ENCODE results near the gene BDKRB2. TPM values are rescaled to one million over a fixed set of nuclear protein-coding genes. Genes with fewer than 3 reads are reported as not detected.

The BDKRB2 gene
- total and polyA plus RNA-seq, 2 of the 8 experiments (the other 6 are each of a cell fraction or from before 2014, with no cell fraction given) = 0.13 to 0.21 TPM

DNA sequence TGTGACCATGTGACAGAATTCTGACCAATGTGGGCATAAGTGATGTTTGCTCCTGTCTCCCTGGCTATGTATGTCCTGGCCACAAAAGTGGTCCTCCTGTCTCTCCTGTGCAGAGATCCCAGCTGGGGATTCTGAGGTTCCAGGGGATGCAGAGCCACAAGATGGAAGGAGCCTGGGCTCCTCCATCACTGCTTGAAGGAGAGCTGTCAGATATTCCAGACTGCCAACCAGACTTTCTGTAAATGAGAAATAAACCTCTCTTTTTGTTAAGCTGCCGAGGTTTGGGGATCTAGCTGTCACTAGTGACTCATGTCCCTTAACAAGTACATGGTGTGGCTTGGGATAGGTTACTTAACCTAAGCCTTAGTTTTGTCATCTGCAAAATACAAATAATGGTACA is 73.3 kb downstream of the BDKRB2 start (continued):
- no peak for TF ChIP-seq RBBP5 (IDR thresholded peaks at IDR 0.05; ENCODE audit: borderline replicate concordance, low read depth, low read length)
- no peak for TF ChIP-seq SIRT6 (IDR thresholded peaks at IDR 0.05; ENCODE audit: low read length)
- TF ChIP-seq RAD21 (IDR thresholded peaks at IDR 0.05 in 1 of 2, conservative IDR thresholded peaks at IDR 0.05 in 1 of 2; ENCODE audit: low read depth in 2 of 2, low read length in 2 of 2) = no peak
- TF ChIP-seq NANOG (IDR thresholded peaks at IDR 0.05; ENCODE audit: insufficient read depth, low read depth, low read length, poor library complexity, severe bottlenecking) = no peak
- TF ChIP-seq RNF2 (IDR thresholded peaks at IDR 0.05; ENCODE audit: borderline replicate concordance, low read depth, low read length, missing control alignments, poor library complexity, severe bottlenecking) = no peak
- no peak for TF ChIP-seq SP2 (IDR thresholded peaks at IDR 0.05; ENCODE audit: low read length)

All from H1 (cell line).